VCaP (cell line): ENCODE results near the gene CCRL2.

Experiments
- H3K27ac ChIP-seq: fragments of 450-650 bp; 2 replicates; pipeline ENCODE4 v1.5.1; 2017
- TF ChIP-seq, protein P1 (sequence below): fragments of 450-650 bp; conservative IDR thresholded peaks from 2 replicates; pipeline ENCODE4 v1.5.1; 2017; ENCODE audit warnings: mild to moderate bottlenecking, moderate library complexity

CCRL2 gene, protein sequence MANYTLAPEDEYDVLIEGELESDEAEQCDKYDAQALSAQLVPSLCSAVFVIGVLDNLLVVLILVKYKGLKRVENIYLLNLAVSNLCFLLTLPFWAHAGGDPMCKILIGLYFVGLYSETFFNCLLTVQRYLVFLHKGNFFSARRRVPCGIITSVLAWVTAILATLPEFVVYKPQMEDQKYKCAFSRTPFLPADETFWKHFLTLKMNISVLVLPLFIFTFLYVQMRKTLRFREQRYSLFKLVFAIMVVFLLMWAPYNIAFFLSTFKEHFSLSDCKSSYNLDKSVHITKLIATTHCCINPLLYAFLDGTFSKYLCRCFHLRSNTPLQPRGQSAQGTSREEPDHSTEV

DNA sequence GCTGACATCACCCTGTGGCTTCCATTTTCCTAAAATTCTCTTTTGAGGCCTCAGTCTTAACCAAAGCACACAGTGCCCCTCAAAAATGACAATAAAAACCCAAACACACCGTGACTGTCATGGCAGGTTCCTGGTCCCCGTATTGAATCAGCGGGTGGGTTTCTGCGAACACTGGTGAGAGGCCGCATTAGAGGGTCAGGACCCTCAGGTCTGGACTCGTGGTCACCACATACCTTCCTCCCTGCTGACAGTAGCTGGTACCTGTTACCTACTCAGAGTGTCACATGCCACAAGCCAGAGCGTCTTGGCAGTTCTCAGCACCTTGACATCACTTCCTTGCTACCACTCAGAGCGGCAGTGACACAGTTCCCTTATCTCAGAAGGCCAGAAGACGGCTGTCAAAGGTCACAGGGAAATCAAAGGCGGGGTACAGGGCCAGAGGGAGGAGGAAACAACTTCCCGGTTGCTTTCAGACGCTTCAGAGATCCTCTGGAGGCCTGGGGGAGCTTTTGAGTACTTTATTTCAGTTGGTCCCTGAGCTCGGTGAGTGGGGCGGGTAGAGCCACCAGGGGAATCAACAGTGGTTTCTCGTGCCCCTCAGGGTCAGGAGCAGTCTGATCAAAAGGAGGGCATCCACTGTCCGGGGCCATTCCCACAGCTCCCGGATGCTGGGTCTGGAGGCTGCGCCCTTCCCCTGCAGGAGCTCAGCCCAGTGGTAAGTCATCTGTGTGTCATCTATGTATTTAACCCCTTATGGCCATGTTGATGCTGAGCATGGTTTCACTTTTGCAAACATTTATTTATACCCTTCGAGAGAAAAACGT lies at the start of gene CCRL2, which contains the start of gene CCR5AS:
TSS of gene CCRL2 (plus strand) at position 472 of the 824 bp plus-strand sequence. CDS start 821 bp downstream, outside the sequence.
TSS of gene CCR5AS (minus strand) at position 279 of the 824 bp plus-strand sequence.
- TF ChIP-seq, protein P1, sequence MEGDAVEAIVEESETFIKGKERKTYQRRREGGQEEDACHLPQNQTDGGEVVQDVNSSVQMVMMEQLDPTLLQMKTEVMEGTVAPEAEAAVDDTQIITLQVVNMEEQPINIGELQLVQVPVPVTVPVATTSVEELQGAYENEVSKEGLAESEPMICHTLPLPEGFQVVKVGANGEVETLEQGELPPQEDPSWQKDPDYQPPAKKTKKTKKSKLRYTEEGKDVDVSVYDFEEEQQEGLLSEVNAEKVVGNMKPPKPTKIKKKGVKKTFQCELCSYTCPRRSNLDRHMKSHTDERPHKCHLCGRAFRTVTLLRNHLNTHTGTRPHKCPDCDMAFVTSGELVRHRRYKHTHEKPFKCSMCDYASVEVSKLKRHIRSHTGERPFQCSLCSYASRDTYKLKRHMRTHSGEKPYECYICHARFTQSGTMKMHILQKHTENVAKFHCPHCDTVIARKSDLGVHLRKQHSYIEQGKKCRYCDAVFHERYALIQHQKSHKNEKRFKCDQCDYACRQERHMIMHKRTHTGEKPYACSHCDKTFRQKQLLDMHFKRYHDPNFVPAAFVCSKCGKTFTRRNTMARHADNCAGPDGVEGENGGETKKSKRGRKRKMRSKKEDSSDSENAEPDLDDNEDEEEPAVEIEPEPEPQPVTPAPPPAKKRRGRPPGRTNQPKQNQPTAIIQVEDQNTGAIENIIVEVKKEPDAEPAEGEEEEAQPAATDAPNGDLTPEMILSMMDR = no peak
- peak within 1 kb of the TSS; percentile 84 for H3K27ac ChIP-seq

DNA sequence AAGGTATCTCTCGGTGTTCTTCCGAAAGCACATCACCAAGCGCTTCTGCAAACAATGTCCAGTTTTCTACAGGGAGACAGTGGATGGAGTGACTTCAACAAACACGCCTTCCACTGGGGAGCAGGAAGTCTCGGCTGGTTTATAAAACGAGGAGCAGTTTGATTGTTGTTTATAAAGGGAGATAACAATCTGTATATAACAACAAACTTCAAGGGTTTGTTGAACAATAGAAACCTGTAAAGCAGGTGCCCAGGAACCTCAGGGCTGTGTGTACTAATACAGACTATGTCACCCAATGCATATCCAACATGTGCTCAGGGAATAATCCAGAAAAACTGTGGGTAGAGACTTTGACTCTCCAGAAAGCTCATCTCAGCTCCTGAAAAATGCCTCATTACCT lies 48.6 kb upstream of the CCRL2 start:
- TF ChIP-seq, protein P1 = no peak
- H3K27ac ChIP-seq = peak overlapping the region; percentile 49

DNA sequence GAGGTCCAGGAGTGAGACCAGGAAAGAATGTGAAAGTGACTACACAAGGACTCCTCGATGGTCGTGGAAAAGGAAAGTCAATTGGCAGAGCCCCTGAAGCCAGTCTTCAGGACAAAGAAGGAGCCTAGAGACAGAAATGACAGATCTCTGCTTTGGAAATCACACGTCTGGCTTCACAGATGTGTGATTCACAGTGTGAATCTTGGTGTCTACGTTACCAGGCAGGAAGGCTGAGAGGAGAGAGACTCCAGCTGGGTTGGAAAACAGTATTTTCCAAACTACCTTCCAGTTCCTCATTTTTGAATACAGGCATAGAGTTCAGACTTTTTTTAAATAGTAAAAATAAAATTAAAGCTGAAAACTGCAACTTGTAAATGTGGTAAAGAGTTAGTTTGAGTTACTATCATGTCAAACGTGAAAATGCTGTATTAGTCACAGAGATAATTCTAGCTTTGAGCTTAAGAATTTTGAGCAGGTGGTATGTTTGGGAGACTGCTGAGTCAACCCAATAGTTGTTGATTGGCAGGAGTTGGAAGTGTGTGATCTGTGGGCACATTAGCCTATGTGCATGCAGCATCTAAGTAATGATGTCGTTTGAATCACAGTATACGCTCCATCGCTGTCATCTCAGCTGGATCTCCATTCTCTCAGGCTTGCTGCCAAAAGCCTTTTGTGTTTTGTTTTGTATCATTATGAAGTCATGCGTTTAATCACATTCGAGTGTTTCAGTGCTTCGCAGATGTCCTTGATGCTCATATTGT lies 47.1 kb upstream of the CCRL2 start:
- no peak overlapping the region for H3K27ac ChIP-seq
- TF ChIP-seq, protein P1 = no peak

DNA sequence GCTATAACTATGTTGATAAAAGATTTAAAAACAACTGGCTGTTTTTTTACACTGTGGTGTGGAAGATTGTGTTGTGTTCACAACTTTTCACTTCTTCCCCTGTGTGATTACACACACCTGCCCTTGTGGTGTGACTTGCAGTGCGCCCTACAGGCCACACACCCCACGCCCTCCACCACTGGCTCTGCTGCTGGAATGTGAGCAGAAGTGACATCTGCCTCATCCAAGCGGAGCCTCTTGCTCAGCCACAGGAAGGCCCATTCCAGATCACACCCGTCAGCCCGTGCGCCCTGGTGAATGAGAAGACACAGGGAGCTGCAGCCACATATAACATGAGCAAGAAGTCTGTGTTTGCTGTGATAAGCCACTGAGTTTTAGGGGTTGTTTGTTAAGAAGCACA lies 46.2 kb upstream of the CCRL2 start:
- H3K27ac ChIP-seq = no peak overlapping the region
- TF ChIP-seq, protein P1 = no peak

DNA sequence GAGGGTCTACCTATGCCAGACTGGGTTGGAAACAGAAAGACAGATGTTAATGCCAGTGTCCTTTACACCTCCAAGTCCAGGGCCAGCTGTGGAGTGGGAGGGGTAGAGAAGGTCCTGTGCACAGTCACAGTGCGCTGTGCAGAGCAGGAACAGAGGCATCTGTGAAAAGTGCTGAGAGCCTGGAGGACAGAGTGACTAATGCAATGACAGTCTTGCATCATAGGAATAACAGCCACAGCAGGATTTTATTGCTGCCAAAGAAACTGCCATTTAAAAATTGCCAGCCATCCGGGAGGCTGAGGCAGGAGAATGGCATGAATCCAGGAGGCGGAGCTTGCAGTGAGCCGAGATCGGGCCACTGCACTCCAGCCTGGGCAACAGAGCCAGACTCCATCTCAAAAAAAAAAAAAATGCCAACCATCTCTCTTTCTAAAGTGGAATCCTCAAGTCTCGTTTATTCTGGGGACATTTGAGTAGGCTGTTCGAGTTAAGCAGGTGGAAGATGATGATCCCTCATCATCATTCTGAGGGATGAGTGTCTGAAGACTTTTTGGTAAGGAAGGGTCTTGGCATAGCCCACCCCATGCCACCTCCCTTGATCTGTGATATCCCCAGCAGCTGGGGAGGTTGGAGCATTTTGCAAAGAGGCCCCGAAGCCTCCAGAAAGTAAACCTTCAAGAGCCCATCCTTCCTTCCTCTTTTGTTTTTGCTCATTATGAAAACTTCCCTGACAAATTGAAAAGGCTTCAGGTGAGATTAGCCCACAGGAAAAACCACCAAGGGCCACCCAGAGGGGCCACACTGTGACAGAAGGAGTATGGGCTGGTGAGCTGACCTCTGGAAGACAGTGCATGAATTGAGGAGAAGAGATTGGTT lies 45.4 kb upstream of the CCRL2 start:
- H3K27ac ChIP-seq = no peak overlapping the region; the same call in 1 of the 2 replicates

DNA sequence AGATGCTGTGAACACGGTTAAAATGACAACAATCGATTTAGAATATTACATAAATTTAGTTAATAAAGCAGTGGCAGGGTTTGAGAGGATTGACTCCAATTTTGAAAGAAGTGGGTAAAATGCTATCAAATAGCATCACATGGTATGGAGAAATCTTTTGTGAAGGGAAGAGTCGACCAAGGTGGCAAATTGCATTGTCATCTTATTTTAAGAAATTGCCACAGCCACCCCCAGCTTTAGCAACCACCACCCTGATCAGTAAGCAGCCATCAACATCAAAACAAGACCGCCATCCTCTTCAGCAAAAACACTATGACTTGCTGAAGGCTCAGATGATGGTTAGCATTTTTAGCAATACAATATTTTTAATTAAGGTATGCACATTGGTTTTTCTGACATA lies 42.0 kb upstream of the CCRL2 start:
- TF ChIP-seq, protein P1 = no peak
- no peak overlapping the region for H3K27ac ChIP-seq

More for the DNA sequence above, 45.4 kb upstream of the CCRL2 start:
- TF ChIP-seq, protein P1 = no peak
